ENCODE measurements around the gene CCDC3. TPM values are rescaled to one million over a fixed set of nuclear protein-coding genes. Genes with fewer than 3 reads are reported as not detected.

Gene CCDC3
- total RNA-seq, 6 experiments from 2014 or later = 0.05 to 0.09 (median 0.07) TPM; not detected in 2

DNA sequence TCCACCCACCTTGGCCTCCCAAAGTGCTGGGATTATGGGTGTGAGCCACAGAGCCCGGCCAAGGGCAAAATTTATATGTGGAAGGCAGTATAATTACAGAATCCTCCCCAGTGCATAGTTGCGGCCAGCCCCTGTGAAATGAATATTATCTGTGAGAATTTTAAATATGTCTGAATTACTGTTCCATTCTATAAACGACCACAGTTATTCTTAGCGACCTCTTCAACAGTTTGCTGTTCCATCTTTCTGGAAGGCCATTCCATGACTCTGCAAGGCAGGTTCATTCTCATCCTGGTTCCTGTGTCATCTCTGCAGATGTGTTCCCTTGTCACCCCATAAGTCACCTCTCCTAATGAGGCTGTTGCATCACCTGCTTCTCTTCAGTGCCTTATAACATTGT lies 90.7 kb downstream of the CCDC3 start:
- Mint-ChIP-seq H3K4me3 (no peak overlapping the region), H3K27ac (no peak overlapping the region), H3K27me3 (ENCODE audit: insufficient read depth) (no peaks in the 10 kb centered on the region; the same call in none of the 2 replicates), H3K36me3 (ENCODE audit: low read depth) (no peaks in the 10 kb centered on the region), H3K9me3 (peaks cover 14% of the 10 kb centered on the region), H3K4me1 (ENCODE audit: low read depth) (no peaks in the 10 kb centered on the region)
- no peak for DNase-seq
- no peak for TF ChIP-seq CTCF (IDR thresholded peaks at IDR 0.05)

GRCh38 chr10:12909836-12910185 lies 91.7 kb downstream of the CCDC3 start:
- TF ChIP-seq CTCF (IDR thresholded peaks at IDR 0.05) = no peak
- Mint-ChIP-seq H3K27me3 (ENCODE audit: insufficient read depth) (peaks cover 5% of the 10 kb centered on the region), H3K27ac (no peak overlapping the region), H3K36me3 (ENCODE audit: low read depth) (no peaks in the 10 kb centered on the region), H3K4me1 (ENCODE audit: low read depth) (no peaks in the 10 kb centered on the region), H3K4me3 (no peak overlapping the region), H3K9me3 (peaks cover 10% of the 10 kb centered on the region; the same call in 1 of the 2 replicates)
- no peak for DNase-seq

DNA sequence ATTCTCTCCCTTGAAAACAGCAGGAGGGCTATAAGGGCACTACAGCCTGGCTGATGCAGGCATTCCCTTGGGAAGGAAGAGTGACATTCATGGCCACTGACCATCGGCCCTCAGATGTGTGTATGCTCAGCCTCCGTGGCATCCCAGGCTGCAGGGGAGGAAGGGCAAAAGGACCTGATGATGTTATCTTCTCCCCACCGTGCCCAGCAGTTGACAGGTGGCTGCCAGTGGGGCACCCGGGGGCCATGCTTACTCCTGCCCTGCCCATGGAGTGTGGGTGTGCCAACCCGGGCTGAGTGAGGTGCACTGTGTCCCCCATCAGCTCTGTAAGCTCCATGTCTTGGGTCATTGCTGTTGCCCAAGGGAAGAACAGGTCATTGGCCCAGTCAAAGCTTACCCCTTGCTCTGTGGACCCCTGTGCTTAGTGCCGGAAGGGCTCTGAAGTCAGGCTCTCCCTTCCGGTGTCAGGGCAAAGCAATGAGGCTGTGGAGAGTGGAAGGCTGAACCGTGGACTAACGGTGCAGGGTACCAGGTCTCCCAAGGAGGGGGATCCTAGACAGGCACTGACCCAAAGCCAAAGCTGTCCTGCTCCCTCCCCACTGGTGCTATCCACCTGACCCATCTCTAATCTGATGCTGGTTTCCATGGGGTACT lies 92.2 kb downstream of the CCDC3 start:
- H3K36me3 Mint-ChIP-seq (ENCODE audit: low read depth) = no peaks in the 10 kb centered on the region

GRCh38 chr10:12908773-12909172 lies 92.7 kb downstream of the CCDC3 start:
- H3K9me3 Mint-ChIP-seq = peaks cover 10% of the 10 kb centered on the region; the same call in 1 of the 2 replicates
- no peak for DNase-seq
- peaks cover 5% of the 10 kb centered on the region for H3K27me3 Mint-ChIP-seq (ENCODE audit: insufficient read depth)
- no peak overlapping the region for H3K4me3 Mint-ChIP-seq
- H3K36me3 Mint-ChIP-seq (ENCODE audit: low read depth) = no peaks in the 10 kb centered on the region
- H3K4me1 Mint-ChIP-seq (ENCODE audit: low read depth) = no peaks in the 10 kb centered on the region
- no peak for TF ChIP-seq CTCF (IDR thresholded peaks at IDR 0.05)
- no peak overlapping the region for H3K27ac Mint-ChIP-seq

More for the DNA sequence above, 92.2 kb downstream of the CCDC3 start:
- Mint-ChIP-seq H3K27ac (no peak overlapping the region), H3K4me3 (no peak overlapping the region), H3K9me3 (peaks cover 10% of the 10 kb centered on the region; the same call in 1 of the 2 replicates), H3K4me1 (ENCODE audit: low read depth) (no peaks in the 10 kb centered on the region), H3K27me3 (ENCODE audit: insufficient read depth) (peaks cover 5% of the 10 kb centered on the region)
- TF ChIP-seq CTCF (IDR thresholded peaks at IDR 0.05) = no peak
- DNase-seq = no peak

GRCh38 chr10:12907656-12908055 lies 93.9 kb downstream of the CCDC3 start:
- Mint-ChIP-seq H3K27me3 (ENCODE audit: insufficient read depth) (peaks cover 5% of the 10 kb centered on the region; the same call in 1 of the 2 replicates), H3K27ac (no peak overlapping the region), H3K36me3 (ENCODE audit: low read depth) (no peaks in the 10 kb centered on the region), H3K4me3 (no peak overlapping the region; the same call in 1 of the 2 replicates), H3K9me3 (peaks cover 7% of the 10 kb centered on the region; the same call in 1 of the 2 replicates), H3K4me1 (ENCODE audit: low read depth) (no peaks in the 10 kb centered on the region)
- no peak for DNase-seq
- no peak for TF ChIP-seq CTCF (IDR thresholded peaks at IDR 0.05)
